ENCODE data around the gene LRRK1.

Gene LRRK1

GRCh38 chr15:101014921-101015841, 96.0 kb downstream of the LRRK1 start:
- no peak overlapping the region for H2BK15ac ChIP-seq (ENCODE audit: low read depth, poor library complexity, severe bottlenecking)
- H3K14ac ChIP-seq (ENCODE audit: low read length in 2 of 2): no peak overlapping the region
- no peak overlapping the region for H4K91ac ChIP-seq (ENCODE audit: low read length)
- no peak overlapping the region for H2AFZ ChIP-seq (ENCODE audit: low read depth, low read length)
- H3K4me3 ChIP-seq (ENCODE audit: insufficient read depth in 1 of 2, low read depth in 1 of 2, low read length in 2 of 2): no peak overlapping the region
- no peak overlapping the region for H2BK5ac ChIP-seq (ENCODE audit: low read depth, low read length, poor library complexity, severe bottlenecking)
- H3K9me3 ChIP-seq (ENCODE audit: control insufficient read depth, low read length): no peaks in the 10 kb centered on the region
- no peaks in the 10 kb centered on the region for H3K79me1 ChIP-seq (replicated peaks; ENCODE audit: low read length, poor library complexity, severe bottlenecking)
- peak; percentile 68 for DNase-seq
- peaks cover 3% of the 10 kb centered on the region for H3K4me1 ChIP-seq (ENCODE audit: control insufficient read depth, insufficient read depth, low read depth, low read length)
- no peak overlapping the region for H3K4ac ChIP-seq (ENCODE audit: low read depth in 1 of 2, low read length in 2 of 2)
- H2BK12ac ChIP-seq (ENCODE audit: low read length in 2 of 2): peak overlapping the region in 1 of 2 experiments; percentile 55
- no peak overlapping the region for H2AK5ac ChIP-seq (ENCODE audit: low read length, severe bottlenecking)
- 57% methylated on average over 26 of the region's 27 CpGs for WGBS
- H3K36me3 ChIP-seq (ENCODE audit: control insufficient read depth in 1 of 2, insufficient read depth in 2 of 2, low read depth in 1 of 2, low read length in 2 of 2): peaks cover 0 to 74% of the 10 kb centered on the region in 2 experiments
- no peak overlapping the region for H3K27ac ChIP-seq (ENCODE audit: low read length, poor library complexity, severe bottlenecking)
- no peak overlapping the region for H3K9ac ChIP-seq (ENCODE audit: low read length)
- H4K8ac ChIP-seq (ENCODE audit: low read length): no peak overlapping the region
- H3K27me3 ChIP-seq (ENCODE audit: control insufficient read depth in 1 of 2, insufficient read depth in 1 of 2, low read length in 2 of 2): no peaks in the 10 kb centered on the region
- no peak overlapping the region for H3K23ac ChIP-seq (ENCODE audit: low read length in 2 of 2)
- no peak overlapping the region for H3K18ac ChIP-seq (ENCODE audit: low read depth in 1 of 2, low read length in 2 of 2)
- H2BK120ac ChIP-seq (ENCODE audit: low read depth, low read length): no peak overlapping the region
- no peak overlapping the region for H3K4me2 ChIP-seq (ENCODE audit: low read length, poor library complexity, severe bottlenecking)

GRCh38 chr15:101016581-101016980, 97.4 kb downstream of the LRRK1 start:
- WGBS: 89% methylated on average over 7 of the region's 7 CpGs
- no peak overlapping the region for H3K4ac ChIP-seq (ENCODE audit: low read depth in 1 of 2, low read length in 2 of 2)

GRCh38 chr15:101017093-101017754, 98.1 kb downstream of the LRRK1 start:
- Histone ChIP-seq H3K79me1 (replicated peaks; ENCODE audit: low read length, poor library complexity, severe bottlenecking) (no peaks in the 10 kb centered on the region), H4K91ac (ENCODE audit: low read length) (no peak overlapping the region), H3K18ac (ENCODE audit: low read depth in 1 of 2, low read length in 2 of 2) (no peak overlapping the region), H3K4me1 (ENCODE audit: control insufficient read depth, insufficient read depth, low read depth, low read length) (peaks cover 3% of the 10 kb centered on the region), H3K9ac (ENCODE audit: low read length) (no peak overlapping the region), H2BK5ac (ENCODE audit: low read depth, low read length, poor library complexity, severe bottlenecking) (no peak overlapping the region), H2BK120ac (ENCODE audit: low read depth, low read length) (no peak overlapping the region), H4K8ac (ENCODE audit: low read length) (no peak overlapping the region), H3K9me3 (ENCODE audit: control insufficient read depth, low read length) (no peaks in the 10 kb centered on the region), H3K27ac (ENCODE audit: low read length, poor library complexity, severe bottlenecking) (no peak overlapping the region), H3K4ac (ENCODE audit: low read depth in 1 of 2, low read length in 2 of 2) (no peak overlapping the region), H2AK5ac (ENCODE audit: low read length, severe bottlenecking) (no peak overlapping the region), H2BK15ac (ENCODE audit: low read depth, poor library complexity, severe bottlenecking) (no peak overlapping the region), H3K27me3 (ENCODE audit: control insufficient read depth in 1 of 2, insufficient read depth in 1 of 2, low read length in 2 of 2) (peaks cover 0 to 3% of the 10 kb centered on the region in 2 experiments), H3K4me3 (ENCODE audit: insufficient read depth in 1 of 2, low read depth in 1 of 2, low read length in 2 of 2) (no peak overlapping the region), H2BK12ac (ENCODE audit: low read length in 2 of 2) (no peak overlapping the region), H3K4me2 (ENCODE audit: low read length, poor library complexity, severe bottlenecking) (no peak overlapping the region), H3K36me3 (ENCODE audit: control insufficient read depth in 1 of 2, insufficient read depth in 2 of 2, low read depth in 1 of 2, low read length in 2 of 2) (peaks cover 0 to 71% of the 10 kb centered on the region in 2 experiments), H2AFZ (ENCODE audit: low read depth, low read length) (no peak overlapping the region), H3K23ac (ENCODE audit: low read length in 2 of 2) (no peak overlapping the region), H3K14ac (ENCODE audit: low read length in 2 of 2) (no peak overlapping the region)
- no peak for DNase-seq
- WGBS: 59% methylated on average over 17 of the region's 18 CpGs

More at GRCh38 chr15:101016581-101016980, 97.4 kb downstream of the LRRK1 start:
- DNase-seq: no peak
- Histone ChIP-seq H2BK5ac (ENCODE audit: low read depth, low read length, poor library complexity, severe bottlenecking) (no peak overlapping the region), H2BK15ac (ENCODE audit: low read depth, poor library complexity, severe bottlenecking) (no peak overlapping the region), H3K4me3 (ENCODE audit: insufficient read depth in 1 of 2, low read depth in 1 of 2, low read length in 2 of 2) (no peak overlapping the region), H3K27me3 (ENCODE audit: control insufficient read depth in 1 of 2, insufficient read depth in 1 of 2, low read length in 2 of 2) (peaks cover 0 to 3% of the 10 kb centered on the region in 2 experiments), H3K9ac (ENCODE audit: low read length) (no peak overlapping the region), H3K4me2 (ENCODE audit: low read length, poor library complexity, severe bottlenecking) (no peak overlapping the region), H3K27ac (ENCODE audit: low read length, poor library complexity, severe bottlenecking) (no peak overlapping the region), H2BK120ac (ENCODE audit: low read depth, low read length) (no peak overlapping the region), H2AK5ac (ENCODE audit: low read length, severe bottlenecking) (no peak overlapping the region), H4K91ac (ENCODE audit: low read length) (no peak overlapping the region), H4K8ac (ENCODE audit: low read length) (no peak overlapping the region), H3K14ac (ENCODE audit: low read length in 2 of 2) (no peak overlapping the region), H3K9me3 (ENCODE audit: control insufficient read depth, low read length) (no peaks in the 10 kb centered on the region), H3K4me1 (ENCODE audit: control insufficient read depth, insufficient read depth, low read depth, low read length) (peaks cover 3% of the 10 kb centered on the region), H3K36me3 (ENCODE audit: control insufficient read depth in 1 of 2, insufficient read depth in 2 of 2, low read depth in 1 of 2, low read length in 2 of 2) (peaks cover 0 to 71% of the 10 kb centered on the region in 2 experiments), H3K79me1 (replicated peaks; ENCODE audit: low read length, poor library complexity, severe bottlenecking) (no peaks in the 10 kb centered on the region), H3K18ac (ENCODE audit: low read depth in 1 of 2, low read length in 2 of 2) (no peak overlapping the region), H2AFZ (ENCODE audit: low read depth, low read length) (no peak overlapping the region), H3K23ac (ENCODE audit: low read length in 2 of 2) (no peak overlapping the region), H2BK12ac (ENCODE audit: low read length in 2 of 2) (no peak overlapping the region)

- no peak overlapping the region for H3K9ac ChIP-seq (ENCODE audit: low read length)
- H4K91ac ChIP-seq (ENCODE audit: low read length): no peak overlapping the region
- peaks cover 0 to 70% of the 10 kb centered on the region in 2 experiments for H3K36me3 ChIP-seq (ENCODE audit: control insufficient read depth in 1 of 2, insufficient read depth in 2 of 2, low read depth in 1 of 2, low read length in 2 of 2)
- H3K4me2 ChIP-seq (ENCODE audit: low read length, poor library complexity, severe bottlenecking): no peak overlapping the region
- H2BK12ac ChIP-seq (ENCODE audit: low read length in 2 of 2): no peak overlapping the region
- H2AFZ ChIP-seq (ENCODE audit: low read depth, low read length): no peak overlapping the region
- H2BK5ac ChIP-seq (ENCODE audit: low read depth, low read length, poor library complexity, severe bottlenecking): no peak overlapping the region
- H3K79me1 ChIP-seq (replicated peaks; ENCODE audit: low read length, poor library complexity, severe bottlenecking): no peaks in the 10 kb centered on the region
- H3K4me1 ChIP-seq (ENCODE audit: control insufficient read depth, insufficient read depth, low read depth, low read length): peaks cover 3% of the 10 kb centered on the region
- no peak overlapping the region for H2AK5ac ChIP-seq (ENCODE audit: low read length, severe bottlenecking)
- H3K4me3 ChIP-seq (ENCODE audit: insufficient read depth in 1 of 2, low read depth in 1 of 2, low read length in 2 of 2): no peak overlapping the region
- no peak overlapping the region for H2BK120ac ChIP-seq (ENCODE audit: low read depth, low read length)
- H3K27ac ChIP-seq (ENCODE audit: low read length, poor library complexity, severe bottlenecking): no peak overlapping the region
- 100% methylated on average over 1 of the region's 1 CpG for WGBS
- H3K27me3 ChIP-seq (ENCODE audit: control insufficient read depth in 1 of 2, insufficient read depth in 1 of 2, low read length in 2 of 2): peaks cover 0 to 3% of the 10 kb centered on the region in 2 experiments
- no peak overlapping the region for H3K4ac ChIP-seq (ENCODE audit: low read depth in 1 of 2, low read length in 2 of 2)
- H4K8ac ChIP-seq (ENCODE audit: low read length): no peak overlapping the region
- no peak for DNase-seq
- H2BK15ac ChIP-seq (ENCODE audit: low read depth, poor library complexity, severe bottlenecking): no peak overlapping the region
- no peak overlapping the region for H3K18ac ChIP-seq (ENCODE audit: low read depth in 1 of 2, low read length in 2 of 2)
- H3K23ac ChIP-seq (ENCODE audit: low read length in 2 of 2): no peak overlapping the region
- H3K14ac ChIP-seq (ENCODE audit: low read length in 2 of 2): no peak overlapping the region
- no peaks in the 10 kb centered on the region for H3K9me3 ChIP-seq (ENCODE audit: control insufficient read depth, low read length)
Observed at GRCh38 chr15:101018016-101018415, 98.9 kb downstream of the LRRK1 start.
